GM19099 (cell line): Measurements from ENCODE around the gene EYS.

Source experiments
- POLR2A ChIP-seq: IDR thresholded peaks from 3 replicates; pipeline ENCODE4 v1.6.1; 2011; ENCODE audit warnings: low read depth; ENCODE audit not compliant: insufficient read length; ENCODE audit errors: extremely low read depth

EYS gene

GRCh38 chr6:65221153-65221552, 485.9 kb downstream of the EYS start:
- TF ChIP-seq POLR2A = no peak

DNA sequence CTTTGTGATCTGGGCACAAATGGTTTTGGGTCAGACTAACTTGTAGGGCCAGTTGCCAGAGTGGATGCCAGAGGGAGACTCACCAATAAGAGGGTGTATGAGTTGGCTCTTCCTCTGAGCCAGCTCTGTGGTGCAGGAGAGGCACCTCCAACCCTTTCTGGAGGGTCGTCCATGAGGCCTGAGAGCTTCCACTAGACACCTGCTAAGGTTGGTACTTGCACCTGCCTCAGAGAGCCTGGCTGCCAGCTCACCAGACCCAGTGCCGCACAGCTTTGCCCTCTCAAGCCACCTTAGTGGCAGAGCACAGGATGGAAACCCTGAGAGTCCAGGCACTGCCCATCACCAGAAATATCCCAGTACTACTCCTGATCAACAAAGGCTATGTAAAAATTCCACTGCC, 504.3 kb downstream of the EYS start:
- TF ChIP-seq POLR2A = no peak

GRCh38 chr6:65199683-65200082, 507.3 kb downstream of the EYS start:
- TF ChIP-seq POLR2A = no peak

GRCh38 chr6:65199121-65199520, 507.9 kb downstream of the EYS start:
- TF ChIP-seq POLR2A = no peak

DNA sequence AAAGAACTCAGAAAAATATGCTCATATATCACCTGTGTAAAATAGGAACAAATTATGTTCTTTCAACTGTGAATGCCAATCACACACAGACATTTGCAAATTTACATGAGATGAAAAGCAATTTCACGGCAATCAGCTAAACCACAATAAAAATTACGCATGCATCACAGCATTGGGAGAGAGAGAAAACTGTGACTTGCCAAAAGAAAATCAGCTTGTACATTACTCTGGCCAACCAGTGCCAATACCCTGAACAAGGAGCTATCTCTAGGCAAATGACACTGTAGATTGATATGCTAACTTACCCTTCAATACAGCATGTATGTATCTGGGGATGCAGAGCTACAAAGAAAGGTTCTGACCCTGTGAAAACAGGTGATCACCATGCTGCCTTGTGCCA, 515.6 kb downstream of the EYS start:
- TF ChIP-seq POLR2A = no peak

DNA sequence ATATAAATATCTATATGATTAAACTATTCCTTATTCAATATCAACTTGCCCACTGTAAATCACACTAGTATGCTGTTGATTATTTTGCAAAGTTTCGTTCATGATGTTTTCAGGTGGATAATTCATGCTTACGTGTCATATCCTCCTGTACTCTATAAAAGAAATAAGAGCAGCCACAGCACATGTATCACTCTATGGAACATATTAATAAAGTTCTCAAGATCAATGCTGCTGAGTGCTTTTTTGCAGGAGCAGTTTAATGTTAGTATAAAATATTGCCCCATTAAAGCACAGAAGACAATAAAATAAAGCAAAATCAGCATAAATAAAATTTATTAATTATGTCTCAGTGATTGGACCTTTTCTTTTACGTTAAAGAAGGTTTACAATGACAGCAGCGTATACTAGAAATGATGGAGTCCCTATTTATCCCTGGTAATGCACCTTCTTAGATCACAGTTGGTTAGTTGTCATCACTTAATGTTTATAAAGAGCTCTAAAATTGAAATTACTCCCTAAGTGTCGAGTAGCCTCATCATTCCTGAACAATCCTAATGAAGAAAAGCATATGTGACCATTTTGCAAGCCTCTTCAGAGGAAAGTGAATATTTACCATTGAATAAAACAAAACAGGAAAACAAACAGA, 517.7 kb downstream of the EYS start:
- TF ChIP-seq POLR2A = no peak

GRCh38 chr6:65186826-65187225, 520.2 kb downstream of the EYS start:
- TF ChIP-seq POLR2A = no peak

DNA sequence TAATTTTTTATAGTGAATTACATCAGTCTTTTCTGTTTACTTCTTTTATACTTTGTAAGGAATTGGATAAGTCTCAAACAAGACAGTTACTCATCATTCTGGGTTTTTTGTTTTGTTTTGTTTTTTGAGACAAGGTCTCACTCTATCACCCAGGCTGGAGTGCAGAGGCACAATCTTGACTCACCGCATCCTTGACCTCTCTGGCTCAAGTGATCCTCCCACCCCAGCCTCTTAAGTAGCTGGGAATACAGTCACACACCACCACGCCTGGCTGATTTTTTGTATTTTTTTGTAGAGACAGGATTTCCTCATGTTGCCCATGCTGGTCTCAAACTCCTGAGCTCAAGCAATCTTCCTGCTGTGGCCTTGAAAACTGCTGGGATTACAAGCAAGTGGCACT, 524.3 kb downstream of the EYS start:
- TF ChIP-seq POLR2A = no peak

- no peak for TF ChIP-seq POLR2A
These were observed 536.8 kb downstream of the EYS start for GRCh38 chr6:65170273-65170672.

DNA sequence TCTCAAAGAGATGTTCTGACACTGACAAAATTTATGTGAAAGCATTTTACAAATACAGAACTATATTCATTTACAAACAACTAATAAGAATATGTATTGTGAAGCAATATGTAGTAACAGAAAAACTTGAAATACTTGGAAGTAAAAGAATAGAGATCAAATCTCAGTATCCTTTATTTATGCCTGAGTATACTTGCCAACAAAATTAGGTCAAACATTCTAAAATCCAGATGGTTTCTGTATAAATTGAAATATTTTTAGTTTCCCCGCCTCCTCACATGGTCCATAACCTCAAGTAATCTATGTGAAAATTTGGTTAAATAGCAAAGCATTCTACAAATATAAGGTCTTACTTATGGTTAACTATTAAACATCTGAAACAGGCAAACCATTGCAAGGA, 545.4 kb downstream of the EYS start:
- no peak for TF ChIP-seq POLR2A

DNA sequence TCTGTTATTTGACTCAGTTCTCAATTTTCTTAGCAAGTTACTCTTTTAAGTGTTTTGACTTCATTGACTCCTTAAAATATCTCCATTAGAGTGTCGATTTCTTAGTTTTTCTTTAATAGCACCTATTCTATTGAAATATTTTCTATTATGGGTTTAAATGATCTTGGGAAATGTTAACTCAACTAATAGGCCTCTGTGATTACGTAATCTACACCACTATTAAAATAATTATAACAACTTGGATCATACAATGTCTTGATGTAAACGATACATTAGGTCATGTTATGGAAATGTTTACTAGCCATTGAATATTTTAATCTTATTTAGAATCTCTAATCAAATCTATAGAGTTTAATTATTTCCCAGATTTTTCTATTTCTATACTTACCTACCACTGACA, 550.0 kb downstream of the EYS start:
- no peak for TF ChIP-seq POLR2A

- no peak for TF ChIP-seq POLR2A
These were observed 551.9 kb downstream of the EYS start for GRCh38 chr6:65155083-65155482.

- TF ChIP-seq POLR2A = no peak
These were observed 557.2 kb downstream of the EYS start for GRCh38 chr6:65149841-65150240.

- TF ChIP-seq POLR2A = no peak
These were observed 558.2 kb downstream of the EYS start for GRCh38 chr6:65148839-65149238.

DNA sequence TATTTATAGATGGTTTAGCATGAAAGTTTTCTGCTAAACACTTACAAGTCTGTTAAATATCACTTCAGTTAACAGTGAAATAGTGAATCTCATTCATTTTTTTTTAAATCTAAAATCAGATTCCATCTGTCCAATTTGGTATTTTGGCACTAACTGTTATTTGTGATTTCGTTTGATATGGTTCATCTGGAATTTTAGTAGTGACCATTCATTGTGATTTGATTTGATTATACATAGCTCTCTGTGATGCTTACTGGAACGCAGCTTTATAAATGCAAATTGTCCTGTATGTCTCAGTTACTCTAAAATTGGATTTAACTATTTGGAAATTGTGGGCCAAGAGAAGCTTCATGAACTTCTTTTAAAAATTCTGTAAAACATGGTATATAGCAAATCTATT, 571.5 kb downstream of the EYS start:
- no peak for TF ChIP-seq POLR2A

DNA sequence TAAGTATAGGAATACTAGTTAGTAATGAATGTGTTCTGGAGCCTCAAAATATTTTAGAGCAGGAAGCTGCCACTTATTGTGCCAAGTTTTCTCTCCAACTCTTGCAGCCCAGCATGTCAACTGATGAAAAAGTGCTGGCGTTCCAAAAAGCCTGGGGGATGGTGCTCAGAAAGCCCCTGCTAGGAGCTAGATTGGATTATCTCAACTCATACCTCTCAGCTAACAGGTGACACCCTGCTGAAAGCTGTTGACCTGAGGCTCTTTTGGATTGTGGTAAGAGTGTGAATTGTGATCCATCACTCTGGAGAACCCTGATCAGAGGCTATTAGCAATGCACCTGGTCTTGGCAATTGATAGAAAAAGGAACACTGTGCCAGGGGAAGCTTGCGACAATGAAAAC, 580.4 kb downstream of the EYS start:
- no peak for TF ChIP-seq POLR2A

- no peak for TF ChIP-seq POLR2A
These were observed 583.5 kb downstream of the EYS start for GRCh38 chr6:65123521-65123920.
